ENCODE measurements around the gene MN1.

Gene MN1

GRCh38 chr22:27780161-27780575 is 21.4 kb downstream of the MN1 start:
- DNase-seq (ENCODE audit: extremely low read depth, low read depth): no peak
- TF ChIP-seq CTCF (IDR thresholded peaks at IDR 0.05; ENCODE audit: low read depth, low read length): no peak

GRCh38 chr22:27779643-27780042 is 21.9 kb downstream of the MN1 start:
- no peak for TF ChIP-seq CTCF (IDR thresholded peaks at IDR 0.05; ENCODE audit: low read depth, low read length)
- DNase-seq (ENCODE audit: extremely low read depth, low read depth): no peak

- TF ChIP-seq CTCF (IDR thresholded peaks at IDR 0.05; ENCODE audit: low read depth, low read length): no peak
- DNase-seq (ENCODE audit: extremely low read depth, low read depth): no peak
Observed at GRCh38 chr22:27778294-27779090, 23.1 kb downstream of the MN1 start.

- no peak for DNase-seq (ENCODE audit: extremely low read depth, low read depth)
- no peak for TF ChIP-seq CTCF (IDR thresholded peaks at IDR 0.05; ENCODE audit: low read depth, low read length)
Observed at GRCh38 chr22:27777128-27777527, 24.4 kb downstream of the MN1 start.

GRCh38 chr22:27776650-27776958 is 25.0 kb downstream of the MN1 start:
- no peak for TF ChIP-seq CTCF (IDR thresholded peaks at IDR 0.05; ENCODE audit: low read depth, low read length)
- DNase-seq (ENCODE audit: extremely low read depth, low read depth): peak; percentile 65

- no peak for TF ChIP-seq CTCF (IDR thresholded peaks at IDR 0.05; ENCODE audit: low read depth, low read length)
- no peak for DNase-seq (ENCODE audit: extremely low read depth, low read depth)
Observed at GRCh38 chr22:27775758-27776649, 25.6 kb downstream of the MN1 start.

- DNase-seq (ENCODE audit: extremely low read depth, low read depth): no peak
Observed at GRCh38 chr22:27775087-27775698, 26.4 kb downstream of the MN1 start.

More at GRCh38 chr22:27775087-27775698, 26.4 kb downstream of the MN1 start:
- TF ChIP-seq CTCF (IDR thresholded peaks at IDR 0.05; ENCODE audit: low read depth, low read length): no peak
